GM23338 (cell line): Measurements from ENCODE around the gene STRN4. TPM values are rescaled to one million over a fixed set of nuclear protein-coding genes. Genes with fewer than 3 reads are reported as not detected.
"Not testable (repeated sequence)": the region's sequence is repeated elsewhere in the genome, so short reads cannot be mapped to it uniquely, and the experiment has no call there.

Experiments
- ATAC-seq: fragments of 200-7000 bp; cut with Tn5 transposase; 3 replicates; pipeline ENCODE4 v1.9.1; 2020
- DNase-seq: peaks from one replicate; pipeline ENCODE4 v3.0.0-alpha.2; 2015; ENCODE audit warnings: low spot score
- H2AFZ ChIP-seq: fragments of 200-600 bp; sonication (generic); 2 replicates; pipeline ENCODE4 v1.8.0; 2016; ENCODE audit warnings: antibody characterized with exemption, mild to moderate bottlenecking, moderate library complexity
- H3F3A ChIP-seq: fragments of 200-600 bp; sonication (generic); replicated peaks from 2 replicates; pipeline ENCODE4 v1.8.0; 2017; ENCODE audit warnings: antibody characterized with exemption, mixed run types, low read depth
- H3K27ac ChIP-seq: fragments of 200-600 bp; sonication (generic); 2 replicates; pipeline ENCODE4 v1.6.1; 2016; ENCODE audit warnings: low read depth
- H3K27me3 ChIP-seq: fragments of 200-600 bp; sonication (generic); 2 replicates; pipeline ENCODE4 v1.8.0; 2016; ENCODE audit warnings: mild to moderate bottlenecking, mixed run types, moderate library complexity; ENCODE audit not compliant: insufficient read depth
- H3K36me3 ChIP-seq: fragments of 200-600 bp; sonication (generic); 2 replicates; pipeline ENCODE4 v1.8.0; 2016; ENCODE audit warnings: mild to moderate bottlenecking; ENCODE audit not compliant: insufficient read depth
- H3K4me1 ChIP-seq: fragments of 200-600 bp; sonication (generic); 2 replicates; pipeline ENCODE4 v1.8.0; 2016; ENCODE audit warnings: mild to moderate bottlenecking, moderate library complexity; ENCODE audit not compliant: insufficient read depth
- H3K4me2 ChIP-seq: fragments of 200-600 bp; sonication (generic); 2 replicates; pipeline ENCODE4 v1.7.1; 2017; ENCODE audit warnings: mixed run types
- H3K4me3 ChIP-seq: fragments of 200-600 bp; sonication (generic); 2 replicates; pipeline ENCODE4 v1.6.1; 2016; ENCODE audit warnings: mixed run types
- H3K79me2 ChIP-seq: fragments of 200-600 bp; sonication (generic); replicated peaks from 2 replicates; pipeline ENCODE4 v1.8.0; 2017; ENCODE audit warnings: mild to moderate bottlenecking; ENCODE audit not compliant: insufficient read depth
- H3K9me2 ChIP-seq: fragments of 200-600 bp; sonication (generic); 2 replicates; pipeline ENCODE4 v1.8.0; 2017; ENCODE audit not compliant: insufficient read depth
- H4K20me1 ChIP-seq: fragments of 200-600 bp; sonication (generic); replicated peaks from 2 replicates; pipeline ENCODE4 v1.8.0; 2017; ENCODE audit warnings: mild to moderate bottlenecking; ENCODE audit not compliant: insufficient read depth
- H3K27ac Mint-ChIP-seq: 2 replicates; pipeline ENCODE4 v1.8.0; 2020; ENCODE audit warnings: inconsistent platforms, mild to moderate bottlenecking, moderate library complexity, mixed read lengths
- H3K27me3 Mint-ChIP-seq: 3 replicates; pipeline ENCODE4 v1.8.0; 2022; ENCODE audit warnings: low read depth, mild to moderate bottlenecking, moderate library complexity, mixed read lengths, inconsistent platforms; ENCODE audit not compliant: insufficient read depth, poor library complexity
- H3K36me3 Mint-ChIP-seq: 3 replicates; pipeline ENCODE4 v1.8.0; 2021; ENCODE audit warnings: low read depth, mild to moderate bottlenecking, inconsistent platforms, moderate library complexity, mixed read lengths
- H3K4me1 Mint-ChIP-seq: 3 replicates; pipeline ENCODE4 v1.8.0; 2020; ENCODE audit warnings: mild to moderate bottlenecking, inconsistent platforms, mixed read lengths
- H3K4me3 Mint-ChIP-seq: 3 replicates; pipeline ENCODE4 v1.8.0; 2021; ENCODE audit warnings: moderate library complexity, mild to moderate bottlenecking, inconsistent platforms, mixed read lengths
- H3K9me3 Mint-ChIP-seq: 3 replicates; pipeline ENCODE4 v1.8.0; 2020; ENCODE audit warnings: moderate library complexity, mild to moderate bottlenecking, inconsistent platforms, mixed read lengths
- EZH2 ChIP-seq: fragments of 200-600 bp; sonication (generic); IDR thresholded peaks from one replicate; pipeline ENCODE4 v1.8.0; 2017; ENCODE audit warnings: antibody characterized with exemption, mild to moderate bottlenecking, low read depth; ENCODE audit not compliant: unreplicated experiment
- JUNB ChIP-seq: IDR thresholded peaks from one replicate; pipeline ENCODE4 v1.6.1; 2016; ENCODE audit warnings: antibody characterized with exemption; ENCODE audit not compliant: unreplicated experiment
- NANOG ChIP-seq: IDR thresholded peaks from 2 replicates; pipeline ENCODE4 v1.6.1; 2016; ENCODE audit warnings: antibody characterized with exemption, borderline replicate concordance
- POLR2AphosphoS5 ChIP-seq: IDR thresholded peaks from 2 replicates; pipeline ENCODE4 v1.6.1; 2016; ENCODE audit warnings: antibody characterized with exemption, low read depth
- REST ChIP-seq: IDR thresholded peaks from one replicate; pipeline ENCODE4 v1.6.1; 2018; ENCODE audit warnings: antibody characterized with exemption; ENCODE audit not compliant: unreplicated experiment
- ZNF114 ChIP-seq: fragments of 250-450 bp; sonication (Bioruptor Pico); IDR thresholded peaks from 2 replicates; pipeline ENCODE4 v1.5.0; 2020; ENCODE audit warnings: mild to moderate bottlenecking, moderate library complexity
- ZNF331 ChIP-seq: fragments of 250-450 bp; sonication (Bioruptor Pico); IDR thresholded peaks from 2 replicates; pipeline ENCODE4 v1.5.0; 2020; ENCODE audit warnings: low read depth, mild to moderate bottlenecking, moderate library complexity
- polyA plus RNA-seq: library from polyadenylated mRNA; unstranded; fragments of >200 nt; fragmentation: Nextera tagmentation; extraction: Ambion mirVana; gene quantifications from 2 replicates; pipeline ENCODE4 v1.2.1, GENCODE V29; 2016
- total RNA-seq: library from RNA; depleted of rRNA; stranded (reverse); fragments of >200 nt; shearing (Covaris generic); gene quantifications from 2 replicates; pipeline ENCODE4 v1.2.3, GENCODE V29; 2014
- TF ChIP-seq, protein P1 (sequence below): IDR thresholded peaks from 2 replicates; pipeline ENCODE4 v1.6.1; 2016; ENCODE audit warnings: antibody characterized with exemption

The STRN4 gene
- total and polyA plus RNA-seq, 2 experiments from 2014 or later, result 62.1 to 140 TPM

DNA sequence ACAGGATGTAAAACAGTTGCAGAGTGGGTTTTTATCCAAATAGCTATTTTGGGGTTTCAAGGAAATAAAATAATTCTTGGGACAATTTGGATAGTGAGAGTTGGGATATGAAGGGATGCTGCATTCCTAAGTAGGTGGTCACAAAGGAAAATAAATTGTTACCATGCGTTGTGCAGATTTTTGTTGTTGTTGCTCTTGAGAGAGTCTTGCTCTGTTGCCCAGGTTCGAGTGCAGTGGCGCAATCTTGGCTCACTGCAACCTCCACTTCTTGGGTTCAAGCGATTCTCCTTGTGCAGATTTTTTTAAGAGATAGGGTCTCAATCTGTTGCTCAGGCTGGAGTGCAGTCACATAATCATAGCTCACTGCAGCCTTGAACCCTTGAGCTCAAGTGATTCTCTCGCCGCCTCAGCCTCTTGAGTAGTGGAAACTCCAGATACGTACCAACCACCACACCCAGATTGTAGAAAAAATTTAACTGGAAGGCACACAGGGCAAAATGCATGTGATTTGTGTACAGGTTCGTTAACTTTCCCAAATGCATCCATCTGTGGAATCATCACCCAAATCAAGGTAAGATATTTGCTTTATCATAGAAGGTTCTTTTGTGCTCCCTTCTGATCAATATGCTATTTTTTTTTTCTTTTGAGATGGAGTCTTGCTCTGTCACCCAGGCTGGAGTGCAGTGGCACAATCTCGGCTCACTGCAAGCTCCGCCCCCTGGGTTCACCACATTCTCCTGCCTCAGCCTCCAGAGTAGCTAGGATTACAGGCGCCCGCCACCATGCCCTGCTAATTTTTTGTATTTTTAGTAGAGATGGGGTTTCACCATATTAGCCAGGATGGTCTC is 26.1 kb upstream of the STRN4 start (continued):
- TF ChIP-seq REST (no peak), NANOG (no peak), ZNF114 (no peak), EZH2 (no peak), JUNB (no peak), POLR2AphosphoS5 (no peak), ZNF331 (CRISPR knock-in tag) (no peak)
- TF ChIP-seq, protein P1, sequence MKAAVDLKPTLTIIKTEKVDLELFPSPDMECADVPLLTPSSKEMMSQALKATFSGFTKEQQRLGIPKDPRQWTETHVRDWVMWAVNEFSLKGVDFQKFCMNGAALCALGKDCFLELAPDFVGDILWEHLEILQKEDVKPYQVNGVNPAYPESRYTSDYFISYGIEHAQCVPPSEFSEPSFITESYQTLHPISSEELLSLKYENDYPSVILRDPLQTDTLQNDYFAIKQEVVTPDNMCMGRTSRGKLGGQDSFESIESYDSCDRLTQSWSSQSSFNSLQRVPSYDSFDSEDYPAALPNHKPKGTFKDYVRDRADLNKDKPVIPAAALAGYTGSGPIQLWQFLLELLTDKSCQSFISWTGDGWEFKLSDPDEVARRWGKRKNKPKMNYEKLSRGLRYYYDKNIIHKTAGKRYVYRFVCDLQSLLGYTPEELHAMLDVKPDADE, result no peak

GRCh38 chr19:46768746-46769145 is 22.5 kb upstream of the STRN4 start:
- not testable (repeated sequence) for H3K27ac Mint-ChIP-seq, H3K27ac ChIP-seq, H3K4me1 ChIP-seq, H3K4me1 Mint-ChIP-seq, H3F3A ChIP-seq, H3K9me3 Mint-ChIP-seq, H3K27me3 ChIP-seq, H3K36me3 ChIP-seq, H3K27me3 Mint-ChIP-seq, H4K20me1 ChIP-seq, H3K4me3 ChIP-seq, H3K4me3 Mint-ChIP-seq, H2AFZ ChIP-seq, H3K4me2 ChIP-seq, ATAC-seq, H3K9me2 ChIP-seq, H3K79me2 ChIP-seq
- DNase-seq, result peak; percentile 46
- H3K36me3 Mint-ChIP-seq, result peaks cover 16% of the 10 kb centered on the region
